Measurements from ENCODE around the gene LAMTOR3.

Gene LAMTOR3

DNA sequence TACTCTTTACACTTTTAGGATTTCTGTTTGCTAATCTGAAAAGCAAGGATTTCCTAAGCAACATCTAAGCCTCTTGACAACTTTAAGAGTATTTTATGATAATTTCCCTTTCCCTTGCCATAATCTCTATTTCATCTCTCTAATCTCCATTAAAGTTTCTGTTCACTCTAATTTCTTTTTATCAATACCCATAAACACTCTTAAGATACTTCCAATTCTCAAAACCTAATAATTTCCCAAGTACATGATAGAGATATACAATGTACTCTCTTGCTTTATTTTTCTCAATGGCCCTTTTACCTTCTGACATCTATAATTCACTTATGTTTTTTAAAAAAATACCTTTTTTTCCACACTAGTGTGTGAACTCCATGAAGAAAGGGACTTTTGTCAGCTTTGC lies 50.8 kb downstream of the LAMTOR3 start:
- in situ Hi-C loops (cut with HindIII; ENCODE audit: low sequenced_read_pairs), result no loop called here
- TF ChIP-seq, protein P1, sequence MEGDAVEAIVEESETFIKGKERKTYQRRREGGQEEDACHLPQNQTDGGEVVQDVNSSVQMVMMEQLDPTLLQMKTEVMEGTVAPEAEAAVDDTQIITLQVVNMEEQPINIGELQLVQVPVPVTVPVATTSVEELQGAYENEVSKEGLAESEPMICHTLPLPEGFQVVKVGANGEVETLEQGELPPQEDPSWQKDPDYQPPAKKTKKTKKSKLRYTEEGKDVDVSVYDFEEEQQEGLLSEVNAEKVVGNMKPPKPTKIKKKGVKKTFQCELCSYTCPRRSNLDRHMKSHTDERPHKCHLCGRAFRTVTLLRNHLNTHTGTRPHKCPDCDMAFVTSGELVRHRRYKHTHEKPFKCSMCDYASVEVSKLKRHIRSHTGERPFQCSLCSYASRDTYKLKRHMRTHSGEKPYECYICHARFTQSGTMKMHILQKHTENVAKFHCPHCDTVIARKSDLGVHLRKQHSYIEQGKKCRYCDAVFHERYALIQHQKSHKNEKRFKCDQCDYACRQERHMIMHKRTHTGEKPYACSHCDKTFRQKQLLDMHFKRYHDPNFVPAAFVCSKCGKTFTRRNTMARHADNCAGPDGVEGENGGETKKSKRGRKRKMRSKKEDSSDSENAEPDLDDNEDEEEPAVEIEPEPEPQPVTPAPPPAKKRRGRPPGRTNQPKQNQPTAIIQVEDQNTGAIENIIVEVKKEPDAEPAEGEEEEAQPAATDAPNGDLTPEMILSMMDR (IDR thresholded peaks at IDR 0.05; ENCODE audit: low read depth, low read length, missing control alignments), result no peak
- no peak for DNase-seq (ENCODE audit: low read depth)
- H3K4me3 ChIP-seq (ENCODE audit: low read depth, low read length), result no peak overlapping the region

GRCh38 chr4:99841129-99841528 lies 53.1 kb downstream of the LAMTOR3 start:
- DNase-seq (ENCODE audit: low read depth), result no peak
- H3K4me3 ChIP-seq (ENCODE audit: low read depth, low read length), result no peak overlapping the region
- in situ Hi-C loops (cut with HindIII; ENCODE audit: low sequenced_read_pairs), result no loop called here
- TF ChIP-seq, protein P1 (IDR thresholded peaks at IDR 0.05; ENCODE audit: low read depth, low read length, missing control alignments), result no peak

DNA sequence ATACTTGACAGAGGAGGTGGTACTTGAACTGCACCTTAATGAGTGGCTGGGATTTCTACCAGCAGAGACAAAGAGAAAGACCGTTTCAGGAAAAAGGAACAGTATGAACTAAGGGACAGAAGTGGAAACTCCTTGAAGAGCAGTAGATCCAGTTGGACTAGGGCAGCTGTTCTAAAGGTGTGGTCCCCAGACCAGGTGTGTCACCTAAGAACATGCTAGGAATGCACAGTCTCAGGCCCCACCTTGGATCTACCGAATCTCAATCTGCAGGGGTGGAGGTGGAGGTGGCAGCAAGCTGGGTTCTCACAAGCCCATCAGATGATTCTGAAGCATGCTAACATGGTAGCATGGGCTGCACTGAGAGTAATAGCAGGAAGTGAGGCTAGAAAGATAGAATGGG lies 55.3 kb downstream of the LAMTOR3 start:
- in situ Hi-C loops (cut with HindIII; ENCODE audit: low sequenced_read_pairs), result no loop called here
- DNase-seq (ENCODE audit: low read depth), result no peak
- TF ChIP-seq, protein P1 (IDR thresholded peaks at IDR 0.05; ENCODE audit: low read depth, low read length, missing control alignments), result no peak
- no peak overlapping the region for H3K4me3 ChIP-seq (ENCODE audit: low read depth, low read length)

GRCh38 chr4:99835942-99836341 lies 58.3 kb downstream of the LAMTOR3 start:
- in situ Hi-C loops (cut with HindIII; ENCODE audit: low sequenced_read_pairs), result no loop called here
- DNase-seq (ENCODE audit: low read depth), result no peak
- TF ChIP-seq, protein P1 (IDR thresholded peaks at IDR 0.05; ENCODE audit: low read depth, low read length, missing control alignments), result no peak
- H3K4me3 ChIP-seq (ENCODE audit: low read depth, low read length), result no peak overlapping the region

DNA sequence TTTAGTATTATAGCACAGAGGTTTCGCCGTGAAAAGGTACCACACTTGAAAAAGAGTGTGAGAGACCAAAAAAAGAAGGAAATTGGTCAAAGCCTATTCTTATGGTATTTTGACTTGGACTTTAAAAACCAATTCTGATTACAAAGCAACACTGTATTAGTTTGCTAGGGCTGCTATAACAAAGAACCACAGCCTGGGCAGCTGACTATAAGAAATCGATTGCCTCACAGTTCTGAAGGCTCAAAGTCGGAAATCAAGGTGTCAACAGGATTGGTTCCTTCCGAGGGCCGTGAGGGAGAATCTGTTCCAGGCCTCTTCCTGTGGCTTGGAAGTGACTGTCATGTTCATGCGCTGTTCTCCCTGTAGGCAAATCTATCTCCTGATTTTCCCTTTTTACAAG lies 59.7 kb downstream of the LAMTOR3 start:
- DNase-seq (ENCODE audit: low read depth), result no peak
- in situ Hi-C loops (cut with HindIII; ENCODE audit: low sequenced_read_pairs), result no loop called here
- no peak overlapping the region for H3K4me3 ChIP-seq (ENCODE audit: low read depth, low read length)
- TF ChIP-seq, protein P1 (IDR thresholded peaks at IDR 0.05; ENCODE audit: low read depth, low read length, missing control alignments), result no peak

DNA sequence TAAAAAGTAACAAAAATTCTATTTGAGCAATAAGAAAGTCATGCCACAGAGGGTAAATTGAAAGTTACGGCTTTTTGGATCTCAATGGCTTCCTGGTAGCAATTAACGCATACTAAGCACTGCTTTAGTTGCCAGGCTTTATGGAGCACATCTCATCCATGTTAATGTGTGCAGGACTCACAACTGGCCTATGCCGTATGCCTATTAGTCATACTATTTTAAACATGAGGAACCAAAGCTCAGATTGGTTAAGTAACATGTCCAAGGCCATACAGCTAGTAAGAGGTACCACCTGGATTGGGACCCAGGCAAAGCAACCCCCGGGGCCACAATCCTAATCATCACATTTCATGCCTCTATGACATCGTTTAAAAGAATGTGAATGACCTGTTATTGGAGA lies 60.5 kb downstream of the LAMTOR3 start:
- H3K4me3 ChIP-seq (ENCODE audit: low read depth, low read length), result no peak overlapping the region
- in situ Hi-C loops (cut with HindIII; ENCODE audit: low sequenced_read_pairs), result no loop called here
- TF ChIP-seq, protein P1 (IDR thresholded peaks at IDR 0.05; ENCODE audit: low read depth, low read length, missing control alignments), result no peak
- no peak for DNase-seq (ENCODE audit: low read depth)

- in situ Hi-C loops (cut with HindIII; ENCODE audit: low sequenced_read_pairs), result no loop called here
- no peak overlapping the region for H3K4me3 ChIP-seq (ENCODE audit: low read depth, low read length)
- TF ChIP-seq, protein P1 (IDR thresholded peaks at IDR 0.05; ENCODE audit: low read depth, low read length, missing control alignments), result no peak
- DNase-seq (ENCODE audit: low read depth), result no peak
These were observed 61.5 kb downstream of the LAMTOR3 start for GRCh38 chr4:99832758-99833157.
